ENCODE results near the gene NR2F6.
"Not testable (repeated sequence)": the region's sequence is repeated elsewhere in the genome, so short reads cannot be mapped to it uniquely, and the experiment has no call there.

The NR2F6 gene

GRCh38 chr19:17245535-17245984 is at the start of gene NR2F6:
TSS of gene NR2F6 (minus strand) at chr19:17245919. CDS start at chr19:17245220, 699 bp downstream.
- DNase-seq: no peak

DNA sequence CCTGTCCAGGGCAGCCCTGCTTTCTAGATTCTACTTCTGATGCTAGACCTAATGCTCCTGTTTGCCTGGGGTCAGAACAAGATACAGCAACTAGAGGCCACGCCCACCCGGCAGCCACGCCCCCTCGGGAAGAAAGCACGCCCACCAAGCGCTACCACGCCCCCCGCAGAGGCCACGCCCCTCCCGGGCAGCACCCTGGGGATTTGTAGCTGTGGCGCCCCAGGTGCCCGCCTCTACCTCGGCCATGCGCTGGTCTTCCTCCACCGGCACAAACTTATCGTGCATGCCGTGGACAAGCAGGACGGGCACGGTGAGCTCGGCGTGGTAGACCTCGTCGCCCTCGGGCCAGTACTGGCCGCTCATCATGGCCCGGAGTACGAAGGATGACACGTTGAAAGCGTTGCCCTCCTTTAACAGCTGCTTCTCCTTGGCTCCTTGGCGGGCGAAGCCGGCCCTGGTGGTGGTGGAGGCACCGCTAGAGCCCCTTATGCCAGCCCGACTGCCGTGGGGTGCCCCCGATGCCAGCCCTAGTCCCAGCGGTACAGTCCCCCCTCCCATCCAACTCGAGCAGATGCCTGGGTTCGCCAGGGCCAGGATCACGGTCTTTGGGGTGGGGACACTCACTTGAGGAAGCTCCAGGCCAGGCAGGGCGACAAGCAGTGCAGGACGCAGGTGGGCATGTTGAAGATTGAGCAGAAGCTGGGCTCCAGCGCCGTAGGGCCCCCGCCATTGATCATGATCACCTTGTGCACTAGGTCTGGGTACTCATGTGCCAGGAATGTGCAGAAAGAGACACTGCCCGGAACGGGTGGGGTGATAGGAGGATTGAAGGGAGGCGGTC is 48.6 kb upstream of the NR2F6 start:
- DNase-seq: no peak

DNA sequence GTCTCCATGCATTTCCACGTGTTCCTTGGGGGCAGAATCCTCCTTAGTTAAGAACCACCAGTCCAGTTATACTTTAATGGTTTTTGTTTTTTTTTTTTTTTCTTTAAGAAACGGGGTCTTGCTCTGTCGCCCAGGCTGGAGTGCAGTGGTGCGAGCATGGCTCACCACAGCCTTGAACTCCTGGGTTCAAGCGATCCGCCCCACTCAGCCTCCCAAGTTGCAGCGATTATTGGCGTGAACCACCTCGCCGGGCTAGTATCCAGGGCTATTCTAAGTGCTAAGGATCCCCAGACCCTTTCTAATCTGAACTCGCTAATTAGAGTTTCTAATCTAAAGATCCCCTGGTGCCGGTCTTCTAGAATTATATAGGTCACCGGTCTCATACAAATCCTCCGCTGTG is 47.9 kb upstream of the NR2F6 start:
- DNase-seq: no peak

- peak; percentile 63 for DNase-seq
Observed at GRCh38 chr19:17292301-17293074, 46.8 kb upstream of the NR2F6 start.

- peak; percentile 37 for DNase-seq
Observed at GRCh38 chr19:17289489-17289888, 43.8 kb upstream of the NR2F6 start.

DNA sequence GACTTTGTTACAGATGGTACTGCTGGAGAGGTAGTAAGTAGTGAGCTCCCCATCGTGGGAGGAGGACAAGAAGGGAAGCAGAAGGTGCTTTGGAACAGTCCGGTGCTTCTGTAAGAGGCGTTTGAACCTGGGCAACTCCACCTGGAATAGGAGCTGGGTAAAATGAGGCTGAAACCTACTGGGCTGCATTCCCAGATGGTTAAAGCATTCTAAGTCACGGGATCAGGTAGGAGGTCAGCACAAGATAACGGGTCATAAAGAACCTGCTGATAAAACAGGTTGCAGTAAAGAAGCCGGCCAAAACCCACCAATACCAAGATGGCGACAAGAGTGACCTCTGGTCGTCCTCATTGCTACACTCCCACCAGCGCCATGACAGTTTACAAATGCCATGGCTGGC is 41.0 kb upstream of the NR2F6 start:
- no peak for DNase-seq

DNA sequence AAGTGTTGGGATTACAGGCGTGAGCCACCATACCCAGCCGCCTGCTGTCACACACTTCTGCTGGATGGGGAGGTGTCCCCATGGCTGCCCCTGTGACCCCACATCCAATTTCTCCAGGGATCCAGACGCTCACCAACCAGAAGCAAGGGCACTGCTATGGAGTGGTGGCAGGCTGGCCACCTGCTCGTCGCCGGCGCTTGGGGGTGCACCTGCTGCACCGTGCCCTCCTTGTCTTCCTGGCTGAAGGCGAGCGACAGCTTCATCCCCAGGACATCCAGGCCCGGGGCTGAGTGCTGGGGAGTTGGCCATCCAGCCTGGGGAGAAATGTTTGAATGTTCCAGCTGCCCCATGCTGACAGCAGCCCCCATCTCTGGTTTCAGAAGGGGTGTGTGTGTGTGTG is 40.5 kb upstream of the NR2F6 start:
- DNase-seq: no peak

DNA sequence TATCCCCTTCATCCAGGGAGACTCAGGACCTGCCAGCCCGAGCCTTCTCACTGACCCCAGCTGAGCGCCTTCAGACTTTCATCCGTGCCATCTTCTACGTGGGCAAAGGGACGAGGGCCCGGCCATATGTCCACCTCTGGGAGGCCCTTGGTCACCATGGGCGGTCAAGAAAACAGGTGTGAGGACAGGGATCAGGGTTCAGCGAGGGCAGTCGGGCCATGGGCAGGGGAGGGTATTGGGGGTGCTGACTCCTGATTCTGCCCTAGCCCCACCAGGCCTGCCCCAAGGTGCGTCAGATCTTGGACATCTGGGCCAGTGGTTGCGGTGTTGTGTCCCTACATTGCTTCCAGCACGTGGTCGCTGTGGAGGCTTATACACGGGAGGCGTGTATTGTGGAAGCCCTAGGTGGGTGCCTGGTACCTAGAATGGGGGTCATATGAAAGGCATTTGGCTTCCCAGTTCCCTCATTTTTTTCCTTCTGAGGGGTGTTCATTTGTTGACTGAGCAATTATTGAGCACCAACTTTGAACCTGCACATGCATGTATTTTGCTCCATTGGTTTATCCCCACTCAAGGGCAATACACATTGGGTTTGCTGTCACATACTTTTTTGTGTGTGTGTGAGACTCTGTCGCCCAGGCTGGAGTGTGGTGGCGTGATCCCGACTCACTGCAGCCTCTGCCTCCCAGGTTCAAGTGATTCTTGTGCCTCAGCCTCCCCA is 39.9 kb upstream of the NR2F6 start:
- DNase-seq: no peak

- DNase-seq: no peak
Observed at GRCh38 chr19:17283504-17283996, 37.8 kb upstream of the NR2F6 start.

GRCh38 chr19:17282488-17283125 is 36.9 kb upstream of the NR2F6 start:
- peak; percentile 71 for DNase-seq

GRCh38 chr19:17281391-17282304 is 35.9 kb upstream of the NR2F6 start, which contains the start of gene ANKLE1:
TSS of gene ANKLE1 (plus strand) at chr19:17281901. CDS start at chr19:17281921, 20 bp downstream.
- DNase-seq: no peak

- no peak for DNase-seq
Observed at GRCh38 chr19:17279436-17279835, 33.7 kb upstream of the NR2F6 start.

- DNase-seq: no peak
Observed at GRCh38 chr19:17275441-17276175, 29.9 kb upstream of the NR2F6 start.

- DNase-seq: not testable (repeated sequence)
Observed at GRCh38 chr19:17274892-17275291, 29.2 kb upstream of the NR2F6 start.

- no peak for DNase-seq
Observed at GRCh38 chr19:17268754-17269153, 23.0 kb upstream of the NR2F6 start.

DNA sequence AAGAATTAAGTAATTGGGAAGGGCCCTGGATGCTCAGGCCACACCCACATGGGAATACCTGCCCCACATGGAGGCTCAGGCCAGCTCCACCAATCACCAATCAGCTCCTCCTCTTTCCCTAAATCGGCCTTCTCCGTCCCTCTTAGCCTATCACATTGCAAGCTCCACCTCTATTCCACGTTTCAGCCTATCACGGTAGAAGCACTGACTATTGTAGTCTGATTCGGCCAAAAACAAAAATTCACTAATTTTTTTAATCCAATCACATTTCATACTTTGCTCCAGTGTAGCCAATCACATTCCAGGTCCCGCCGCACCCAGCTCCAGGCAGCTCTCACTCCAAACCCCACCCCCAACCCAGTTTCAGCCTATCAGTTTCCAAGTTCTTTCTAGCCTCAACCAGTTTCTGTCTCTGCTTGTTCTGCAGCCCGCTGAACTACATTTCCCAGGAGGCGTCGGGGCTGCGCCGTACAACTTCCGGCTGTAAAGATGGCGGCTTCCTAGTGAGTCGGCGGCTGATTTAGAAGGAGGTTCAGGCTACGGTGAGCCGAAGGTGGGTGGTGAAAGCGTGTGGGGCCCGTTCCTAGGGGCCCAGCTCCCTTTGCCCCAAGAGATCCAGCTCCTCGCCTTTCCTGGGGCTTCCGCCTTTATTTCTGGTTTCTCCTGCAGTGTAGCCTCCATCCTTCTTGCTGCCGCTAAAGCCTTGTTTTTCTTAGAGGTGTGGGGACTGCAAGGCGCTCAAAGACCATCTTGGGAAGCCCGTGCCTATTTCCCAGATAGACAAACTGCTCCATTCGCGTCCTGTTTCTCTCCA is 21.5 kb upstream of the NR2F6 start, which contains the start of gene BABAM1:
BABAM1 (plus strand) TSS at position 469 of the 814 bp plus-strand sequence. CDS start 1,364 bp downstream, outside the sequence.
- peak; percentile 99 for DNase-seq

DNA sequence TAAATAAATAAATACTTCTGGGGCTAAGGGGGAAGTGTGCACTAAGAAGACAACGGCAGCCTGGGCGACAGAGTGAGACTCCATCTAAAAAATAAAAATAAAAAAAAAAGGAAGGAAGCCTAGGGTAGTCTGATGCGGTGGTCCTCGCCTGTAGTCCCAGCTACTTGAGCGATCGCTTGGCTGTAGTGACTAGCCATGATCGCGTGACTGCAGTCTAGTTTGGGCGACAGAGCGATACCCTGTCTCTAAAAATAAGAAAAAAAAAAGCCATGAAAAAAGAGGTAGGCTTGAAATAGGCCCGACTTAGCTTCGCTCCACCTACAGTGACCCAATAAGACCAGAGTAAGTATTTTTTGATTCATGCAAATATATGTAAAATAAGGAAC is 20.9 kb upstream of the NR2F6 start:
- DNase-seq: no peak

GRCh38 chr19:17266026-17266425 is 20.3 kb upstream of the NR2F6 start:
- DNase-seq: no peak

GRCh38 chr19:17264641-17264979 is 18.9 kb upstream of the NR2F6 start, which contains the start of gene USHBP1:
TSS of gene USHBP1 (minus strand) at chr19:17264745. CDS start at chr19:17264299, 446 bp downstream.
- DNase-seq: no peak
